HG03575 (cell line): ENCODE data around the gene CHID1.

ENCODE experiments used
- ATAC-seq: cut with Tn5 transposase; IDR thresholded peaks from one replicate; pipeline ENCODE4 v1.9.1; 2021; ENCODE audit not compliant: unreplicated experiment, insufficient number of reproducible peaks, low FRiP score; ENCODE audit errors: extremely low read depth

The CHID1 gene

GRCh38 chr11:858053-858761 lies 52.4 kb downstream of the CHID1 start:
- no peak for ATAC-seq

- no peak for ATAC-seq
Measured at GRCh38 chr11:856397-856796, 54.2 kb downstream of the CHID1 start.

- no peak for ATAC-seq
Measured at GRCh38 chr11:855796-856195, 54.8 kb downstream of the CHID1 start.

- no peak for ATAC-seq
Measured at GRCh38 chr11:855330-855674, 55.3 kb downstream of the CHID1 start.

- ATAC-seq = no peak
Measured at GRCh38 chr11:854601-855329, 55.8 kb downstream of the CHID1 start.

GRCh38 chr11:853682-854448 lies 56.7 kb downstream of the CHID1 start:
- ATAC-seq = no peak

- no peak for ATAC-seq
Measured at GRCh38 chr11:852762-853161, 57.8 kb downstream of the CHID1 start.

GRCh38 chr11:850775-851763 lies 59.5 kb downstream of the CHID1 start:
- no peak for ATAC-seq

GRCh38 chr11:849951-850774 lies 60.4 kb downstream of the CHID1 start:
- ATAC-seq = no peak

GRCh38 chr11:849104-849824 lies 61.3 kb downstream of the CHID1 start:
- no peak for ATAC-seq

- ATAC-seq = no peak
Measured at GRCh38 chr11:848380-848931, 62.2 kb downstream of the CHID1 start.

GRCh38 chr11:847876-848275 lies 62.7 kb downstream of the CHID1 start:
- ATAC-seq = no peak

- ATAC-seq = no peak
Measured at GRCh38 chr11:846496-847098, 64.0 kb downstream of the CHID1 start.

GRCh38 chr11:845872-846495 lies 64.6 kb downstream of the CHID1 start:
- no peak for ATAC-seq

GRCh38 chr11:844693-845644 lies 65.6 kb downstream of the CHID1 start:
- ATAC-seq = no peak
